GM23338 (cell line): ENCODE results near the gene DDX23. TPM values are rescaled to one million over a fixed set of nuclear protein-coding genes. Genes with fewer than 3 reads are reported as not detected.

ENCODE experiments used
- ATAC-seq: fragments of 200-7000 bp; cut with Tn5 transposase; 3 replicates; pipeline ENCODE4 v1.9.1; 2020
- DNase-seq: peaks from one replicate; pipeline ENCODE4 v3.0.0-alpha.2; 2015; ENCODE audit warnings: low spot score
- H2AFZ ChIP-seq: fragments of 200-600 bp; sonication (generic); 2 replicates; pipeline ENCODE4 v1.8.0; 2016; ENCODE audit warnings: antibody characterized with exemption, mild to moderate bottlenecking, moderate library complexity
- H3F3A ChIP-seq: fragments of 200-600 bp; sonication (generic); replicated peaks from 2 replicates; pipeline ENCODE4 v1.8.0; 2017; ENCODE audit warnings: antibody characterized with exemption, mixed run types, low read depth
- H3K27ac ChIP-seq: fragments of 200-600 bp; sonication (generic); 2 replicates; pipeline ENCODE4 v1.6.1; 2016; ENCODE audit warnings: low read depth
- H3K27me3 ChIP-seq: fragments of 200-600 bp; sonication (generic); 2 replicates; pipeline ENCODE4 v1.8.0; 2016; ENCODE audit warnings: mild to moderate bottlenecking, mixed run types, moderate library complexity; ENCODE audit not compliant: insufficient read depth
- H3K36me3 ChIP-seq: fragments of 200-600 bp; sonication (generic); 2 replicates; pipeline ENCODE4 v1.8.0; 2016; ENCODE audit warnings: mild to moderate bottlenecking; ENCODE audit not compliant: insufficient read depth
- H3K4me1 ChIP-seq: fragments of 200-600 bp; sonication (generic); 2 replicates; pipeline ENCODE4 v1.8.0; 2016; ENCODE audit warnings: mild to moderate bottlenecking, moderate library complexity; ENCODE audit not compliant: insufficient read depth
- H3K4me2 ChIP-seq: fragments of 200-600 bp; sonication (generic); 2 replicates; pipeline ENCODE4 v1.7.1; 2017; ENCODE audit warnings: mixed run types
- H3K4me3 ChIP-seq: fragments of 200-600 bp; sonication (generic); 2 replicates; pipeline ENCODE4 v1.6.1; 2016; ENCODE audit warnings: mixed run types
- H3K79me2 ChIP-seq: fragments of 200-600 bp; sonication (generic); replicated peaks from 2 replicates; pipeline ENCODE4 v1.8.0; 2017; ENCODE audit warnings: mild to moderate bottlenecking; ENCODE audit not compliant: insufficient read depth
- H3K9me2 ChIP-seq: fragments of 200-600 bp; sonication (generic); 2 replicates; pipeline ENCODE4 v1.8.0; 2017; ENCODE audit not compliant: insufficient read depth
- H4K20me1 ChIP-seq: fragments of 200-600 bp; sonication (generic); replicated peaks from 2 replicates; pipeline ENCODE4 v1.8.0; 2017; ENCODE audit warnings: mild to moderate bottlenecking; ENCODE audit not compliant: insufficient read depth
- H3K27ac Mint-ChIP-seq: 2 replicates; pipeline ENCODE4 v1.8.0; 2020; ENCODE audit warnings: inconsistent platforms, mild to moderate bottlenecking, moderate library complexity, mixed read lengths
- H3K27me3 Mint-ChIP-seq: 3 replicates; pipeline ENCODE4 v1.8.0; 2022; ENCODE audit warnings: low read depth, mild to moderate bottlenecking, moderate library complexity, mixed read lengths, inconsistent platforms; ENCODE audit not compliant: insufficient read depth, poor library complexity
- H3K36me3 Mint-ChIP-seq: 3 replicates; pipeline ENCODE4 v1.8.0; 2021; ENCODE audit warnings: low read depth, mild to moderate bottlenecking, inconsistent platforms, moderate library complexity, mixed read lengths
- H3K4me1 Mint-ChIP-seq: 3 replicates; pipeline ENCODE4 v1.8.0; 2020; ENCODE audit warnings: mild to moderate bottlenecking, inconsistent platforms, mixed read lengths
- H3K4me3 Mint-ChIP-seq: 3 replicates; pipeline ENCODE4 v1.8.0; 2021; ENCODE audit warnings: moderate library complexity, mild to moderate bottlenecking, inconsistent platforms, mixed read lengths
- H3K9me3 Mint-ChIP-seq: 3 replicates; pipeline ENCODE4 v1.8.0; 2020; ENCODE audit warnings: moderate library complexity, mild to moderate bottlenecking, inconsistent platforms, mixed read lengths
- CREB1 ChIP-seq: fragments of 250-450 bp; sonication (Bioruptor Pico); IDR thresholded peaks from 2 replicates; pipeline ENCODE4 v1.5.0; 2020; ENCODE audit warnings: low read depth, mild to moderate bottlenecking, moderate library complexity
- EZH2 ChIP-seq: fragments of 200-600 bp; sonication (generic); IDR thresholded peaks from one replicate; pipeline ENCODE4 v1.8.0; 2017; ENCODE audit warnings: antibody characterized with exemption, mild to moderate bottlenecking, low read depth; ENCODE audit not compliant: unreplicated experiment
- EZH2phosphoT487 ChIP-seq: fragments of 200-600 bp; sonication (generic); IDR thresholded peaks from one replicate; pipeline ENCODE4 v1.8.1; 2018; ENCODE audit warnings: antibody characterized with exemption; ENCODE audit not compliant: unreplicated experiment
- JUNB ChIP-seq: IDR thresholded peaks from one replicate; pipeline ENCODE4 v1.6.1; 2016; ENCODE audit warnings: antibody characterized with exemption; ENCODE audit not compliant: unreplicated experiment
- NANOG ChIP-seq: IDR thresholded peaks from 2 replicates; pipeline ENCODE4 v1.6.1; 2016; ENCODE audit warnings: antibody characterized with exemption, borderline replicate concordance
- POLR2AphosphoS5 ChIP-seq: IDR thresholded peaks from 2 replicates; pipeline ENCODE4 v1.6.1; 2016; ENCODE audit warnings: antibody characterized with exemption, low read depth
- REST ChIP-seq: IDR thresholded peaks from one replicate; pipeline ENCODE4 v1.6.1; 2018; ENCODE audit warnings: antibody characterized with exemption; ENCODE audit not compliant: unreplicated experiment
- STAT1 ChIP-seq: IDR thresholded peaks from one replicate; pipeline ENCODE4 v1.6.1; 2016; ENCODE audit warnings: antibody characterized with exemption; ENCODE audit not compliant: unreplicated experiment
- ZNF114 ChIP-seq: fragments of 250-450 bp; sonication (Bioruptor Pico); IDR thresholded peaks from 2 replicates; pipeline ENCODE4 v1.5.0; 2020; ENCODE audit warnings: mild to moderate bottlenecking, moderate library complexity
- ZNF331 ChIP-seq: fragments of 250-450 bp; sonication (Bioruptor Pico); IDR thresholded peaks from 2 replicates; pipeline ENCODE4 v1.5.0; 2020; ENCODE audit warnings: low read depth, mild to moderate bottlenecking, moderate library complexity
- ZNF462 ChIP-seq: fragments of 250-450 bp; sonication (Bioruptor Pico); IDR thresholded peaks from 2 replicates; pipeline ENCODE4 v1.5.0; 2020; ENCODE audit warnings: mild to moderate bottlenecking, moderate library complexity
- polyA plus RNA-seq: library from polyadenylated mRNA; unstranded; fragments of >200 nt; fragmentation: Nextera tagmentation; extraction: Ambion mirVana; gene quantifications from 2 replicates; pipeline ENCODE4 v1.2.1, GENCODE V29; 2016
- total RNA-seq: library from RNA; depleted of rRNA; stranded (reverse); fragments of >200 nt; shearing (Covaris generic); gene quantifications from 2 replicates; pipeline ENCODE4 v1.2.3, GENCODE V29; 2014
- TF ChIP-seq, protein P1 (sequence below), 2 experiments: fragments of 200-600 bp in 1 of 2; sonication (generic) in 1 of 2; conservative IDR thresholded peaks; 2 replicates each; pipeline versions ENCODE4 v1.5.1 to v1.6.1; 2016 to 2017; ENCODE audit warnings: antibody characterized with exemption in 2 of 2, low read depth in 2 of 2, mild to moderate bottlenecking in 2 of 2, moderate library complexity in 1 of 2
- TF ChIP-seq, protein P2 (sequence below): IDR thresholded peaks from 2 replicates; pipeline ENCODE4 v1.6.1; 2016; ENCODE audit warnings: antibody characterized with exemption

Gene DDX23
- total and polyA plus RNA-seq, 2 experiments from 2014 or later = 31.7 to 78.5 TPM

- Mint-ChIP-seq H3K9me3 (no peaks in the 10 kb centered on the region), H3K27ac (no peak overlapping the region), H3K4me3 (no peak overlapping the region), H3K4me1 (peaks cover 8% of the 10 kb centered on the region; the same call in 2 of the 3 replicates), H3K27me3 (peaks cover 19% of the 10 kb centered on the region), H3K36me3 (no peaks in the 10 kb centered on the region)
- Histone ChIP-seq H3K4me1 (peaks cover 4% of the 10 kb centered on the region; the same call in 1 of the 2 replicates), H3K36me3 (no peaks in the 10 kb centered on the region), H3K27me3 (peaks cover 9% of the 10 kb centered on the region), H3K9me2 (no peaks in the 10 kb centered on the region), H3K4me3 (no peak overlapping the region), H3K79me2 (no peaks in the 10 kb centered on the region), H3K4me2 (no peak overlapping the region), H3F3A (no peaks in the 10 kb centered on the region; the same call in 1 of the 2 replicates), H3K27ac (no peak overlapping the region), H4K20me1 (no peaks in the 10 kb centered on the region), H2AFZ (no peak overlapping the region)
- DNase-seq (no peak), ATAC-seq (no peak)
- TF ChIP-seq ZNF462 = no peak
- TF ChIP-seq CREB1 (CRISPR knock-in tag) = no peak
- no peak for TF ChIP-seq EZH2
- TF ChIP-seq, protein P1, sequence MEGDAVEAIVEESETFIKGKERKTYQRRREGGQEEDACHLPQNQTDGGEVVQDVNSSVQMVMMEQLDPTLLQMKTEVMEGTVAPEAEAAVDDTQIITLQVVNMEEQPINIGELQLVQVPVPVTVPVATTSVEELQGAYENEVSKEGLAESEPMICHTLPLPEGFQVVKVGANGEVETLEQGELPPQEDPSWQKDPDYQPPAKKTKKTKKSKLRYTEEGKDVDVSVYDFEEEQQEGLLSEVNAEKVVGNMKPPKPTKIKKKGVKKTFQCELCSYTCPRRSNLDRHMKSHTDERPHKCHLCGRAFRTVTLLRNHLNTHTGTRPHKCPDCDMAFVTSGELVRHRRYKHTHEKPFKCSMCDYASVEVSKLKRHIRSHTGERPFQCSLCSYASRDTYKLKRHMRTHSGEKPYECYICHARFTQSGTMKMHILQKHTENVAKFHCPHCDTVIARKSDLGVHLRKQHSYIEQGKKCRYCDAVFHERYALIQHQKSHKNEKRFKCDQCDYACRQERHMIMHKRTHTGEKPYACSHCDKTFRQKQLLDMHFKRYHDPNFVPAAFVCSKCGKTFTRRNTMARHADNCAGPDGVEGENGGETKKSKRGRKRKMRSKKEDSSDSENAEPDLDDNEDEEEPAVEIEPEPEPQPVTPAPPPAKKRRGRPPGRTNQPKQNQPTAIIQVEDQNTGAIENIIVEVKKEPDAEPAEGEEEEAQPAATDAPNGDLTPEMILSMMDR (conservative IDR thresholded peaks at IDR 0.05; ENCODE audit: low read depth in 2 of 2) = no peak
- TF ChIP-seq REST = no peak
- TF ChIP-seq JUNB = no peak
- no peak for TF ChIP-seq POLR2AphosphoS5
- TF ChIP-seq ZNF331 (CRISPR knock-in tag) = no peak
- TF ChIP-seq, protein P2, sequence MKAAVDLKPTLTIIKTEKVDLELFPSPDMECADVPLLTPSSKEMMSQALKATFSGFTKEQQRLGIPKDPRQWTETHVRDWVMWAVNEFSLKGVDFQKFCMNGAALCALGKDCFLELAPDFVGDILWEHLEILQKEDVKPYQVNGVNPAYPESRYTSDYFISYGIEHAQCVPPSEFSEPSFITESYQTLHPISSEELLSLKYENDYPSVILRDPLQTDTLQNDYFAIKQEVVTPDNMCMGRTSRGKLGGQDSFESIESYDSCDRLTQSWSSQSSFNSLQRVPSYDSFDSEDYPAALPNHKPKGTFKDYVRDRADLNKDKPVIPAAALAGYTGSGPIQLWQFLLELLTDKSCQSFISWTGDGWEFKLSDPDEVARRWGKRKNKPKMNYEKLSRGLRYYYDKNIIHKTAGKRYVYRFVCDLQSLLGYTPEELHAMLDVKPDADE = no peak
- TF ChIP-seq NANOG = no peak
- no peak for TF ChIP-seq EZH2phosphoT487
- no peak for TF ChIP-seq STAT1
- no peak for TF ChIP-seq ZNF114 (CRISPR knock-in tag)
These were observed 42.3 kb upstream of the DDX23 start for GRCh38 chr12:48894271-48894670.
